ENCODE measurements around the gene MARS1. TPM values are rescaled to one million over a fixed set of nuclear protein-coding genes. Genes with fewer than 3 reads are reported as not detected.
A peak's percentile ranks its signal among the peaks of the same experiment; 100 is the strongest.
"Not testable (repeated sequence)": the region's sequence is repeated elsewhere in the genome, so short reads cannot be mapped to it uniquely, and the experiment has no call there.

The MARS1 gene
- total RNA-seq = 100 to 1,000 TPM; 575 to 653 TPM

- Mint-ChIP-seq H3K4me1 (ENCODE audit: low read depth) (peaks cover 33% of the 10 kb centered on the region), H3K27me3 (ENCODE audit: low read depth) (no peaks in the 10 kb centered on the region), H3K4me3 (peak within 1 kb of the TSS; percentile 92 to 99), H3K27ac (peak within 1 kb of the TSS; percentile 98), H3K9me3 (no peaks in the 10 kb centered on the region), H3K36me3 (ENCODE audit: insufficient read depth in 2 of 2) (peaks cover 26 to 44% of the 10 kb centered on the region in 2 donors)
- ATAC-seq (replicated peaks in 1 of 2) = peak; percentile 98
- peak; percentile 92 to 95 for DNase-seq
Measured at GRCh38 chr12:57487597-57488401, at the start of gene MARS1. TSS of gene MARS1 (plus strand) at chr12:57488068. CDS start at chr12:57488091, 23 bp downstream.

- Mint-ChIP-seq H3K4me3 (no peak overlapping the region), H3K36me3 (ENCODE audit: insufficient read depth in 2 of 2) (peaks cover 2 to 9% of the 10 kb centered on the region in 2 donors), H3K27ac (no peak overlapping the region), H3K27me3 (ENCODE audit: low read depth) (peaks cover 7% of the 10 kb centered on the region), H3K9me3 (peaks cover 2 to 5% of the 10 kb centered on the region in 2 donors), H3K4me1 (ENCODE audit: low read depth) (peaks cover 7% of the 10 kb centered on the region)
- ATAC-seq (replicated peaks in 1 of 2) (no peak), DNase-seq (no peak)
Measured at GRCh38 chr12:57438400-57438799, 49.5 kb upstream of the MARS1 start.

DNA sequence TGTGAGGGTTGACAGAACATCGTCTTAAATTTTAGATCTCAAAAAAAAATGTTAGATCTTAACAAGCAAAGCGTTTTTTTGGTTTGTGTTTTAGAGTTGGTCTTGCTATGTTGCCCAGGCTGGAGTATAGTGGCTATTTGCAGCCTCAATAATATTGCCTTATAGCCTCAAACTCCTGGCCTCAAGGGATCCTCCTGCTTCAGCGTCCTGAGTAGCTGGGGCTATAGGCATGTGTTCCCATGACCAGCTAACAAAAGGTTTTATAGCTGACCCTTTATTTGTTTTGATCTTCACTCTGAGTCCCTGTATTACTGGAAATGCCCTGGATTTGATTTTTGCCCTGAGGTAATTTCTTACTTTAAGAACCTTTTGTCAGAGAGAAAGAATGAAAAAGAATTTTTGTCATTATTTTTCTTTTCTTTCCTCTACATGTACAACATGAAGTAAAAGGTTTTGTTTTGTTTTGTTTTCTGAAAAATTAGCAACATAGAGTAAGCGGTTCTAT is 48.1 kb upstream of the MARS1 start:
- peaks cover 7% of the 10 kb centered on the region for H3K4me1 Mint-ChIP-seq (ENCODE audit: low read depth)
- H3K4me3 Mint-ChIP-seq = no peak overlapping the region
- peaks cover 2 to 9% of the 10 kb centered on the region in 2 donors for H3K36me3 Mint-ChIP-seq (ENCODE audit: insufficient read depth in 2 of 2)
- H3K9me3 Mint-ChIP-seq = peaks cover 2 to 5% of the 10 kb centered on the region in 2 donors
- ATAC-seq (replicated peaks in 1 of 2) = no peak
- DNase-seq = no peak
- peaks cover 7% of the 10 kb centered on the region for H3K27me3 Mint-ChIP-seq (ENCODE audit: low read depth)
- H3K27ac Mint-ChIP-seq = no peak overlapping the region

- H3K4me1 Mint-ChIP-seq (ENCODE audit: low read depth) = not testable (repeated sequence)
Measured at GRCh38 chr12:57441393-57441792, 46.5 kb upstream of the MARS1 start.

DNA sequence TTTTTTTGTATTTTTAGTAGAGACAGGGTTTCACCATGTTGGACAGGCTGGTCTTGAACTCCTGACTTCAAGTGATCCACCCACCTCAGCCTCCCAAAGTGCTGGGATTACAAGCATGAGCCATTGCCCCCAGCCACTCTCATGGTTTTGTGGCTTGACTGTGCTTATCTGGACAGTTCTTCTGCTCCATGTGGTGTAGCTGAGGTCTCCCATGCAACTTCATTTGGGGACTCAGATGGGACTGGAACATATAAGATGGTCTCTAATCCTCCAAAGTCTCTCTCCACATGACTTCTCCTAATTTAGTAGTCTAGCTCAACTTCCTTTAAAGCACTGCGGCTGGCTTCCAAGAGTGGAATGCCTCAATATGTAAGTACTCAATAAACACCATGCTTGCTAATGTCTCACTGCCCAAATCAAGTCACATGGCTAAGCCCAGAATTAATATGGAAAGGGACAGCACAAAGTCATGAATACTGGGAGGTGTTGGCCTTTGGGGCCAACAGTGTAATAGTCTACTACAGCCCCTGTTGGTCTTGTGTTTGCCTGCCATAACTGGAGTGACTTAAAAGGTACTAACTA is 45.9 kb upstream of the MARS1 start:
- peaks cover 2 to 9% of the 10 kb centered on the region in 2 donors for H3K36me3 Mint-ChIP-seq (ENCODE audit: insufficient read depth in 2 of 2)
- DNase-seq (no peak), ATAC-seq (replicated peaks in 1 of 2) (no peak)
- H3K9me3 Mint-ChIP-seq = peaks cover 2 to 5% of the 10 kb centered on the region in 2 donors
- peaks cover 7% of the 10 kb centered on the region for H3K27me3 Mint-ChIP-seq (ENCODE audit: low read depth)
- no peak overlapping the region for H3K27ac Mint-ChIP-seq
- no peaks in the 10 kb centered on the region for H3K4me1 Mint-ChIP-seq (ENCODE audit: low read depth)
- no peak overlapping the region for H3K4me3 Mint-ChIP-seq

More at GRCh38 chr12:57441393-57441792, 46.5 kb upstream of the MARS1 start:
- H3K9me3 Mint-ChIP-seq; H3K27ac Mint-ChIP-seq; DNase-seq; H3K36me3 Mint-ChIP-seq (ENCODE audit: insufficient read depth in 2 of 2); ATAC-seq (replicated peaks in 1 of 2); H3K4me3 Mint-ChIP-seq; H3K27me3 Mint-ChIP-seq (ENCODE audit: low read depth): not testable (repeated sequence)

DNA sequence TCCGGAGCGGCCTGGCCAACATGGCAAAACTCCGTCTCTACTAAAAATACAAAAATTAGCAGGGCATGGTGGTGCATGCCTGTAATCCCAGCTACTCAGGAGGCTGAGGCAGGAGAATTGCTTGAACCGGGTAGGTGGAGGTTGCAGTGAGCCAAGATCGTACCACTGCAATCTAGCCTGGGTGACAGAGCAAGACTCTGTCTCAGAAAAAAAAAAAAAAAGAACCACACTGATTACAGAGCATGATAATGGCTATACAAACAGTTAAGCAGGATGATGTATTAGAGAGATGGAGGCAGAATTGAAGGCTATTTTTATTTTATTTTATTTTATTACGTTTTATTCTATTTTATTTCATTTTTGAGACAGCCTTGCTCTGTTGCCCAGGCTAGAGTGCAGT is 43.5 kb upstream of the MARS1 start:
- H3K36me3 Mint-ChIP-seq (ENCODE audit: insufficient read depth in 2 of 2); H3K27ac Mint-ChIP-seq; H3K4me1 Mint-ChIP-seq (ENCODE audit: low read depth); ATAC-seq (replicated peaks in 1 of 2); H3K9me3 Mint-ChIP-seq; H3K4me3 Mint-ChIP-seq; H3K27me3 Mint-ChIP-seq (ENCODE audit: low read depth); DNase-seq: not testable (repeated sequence)

DNA sequence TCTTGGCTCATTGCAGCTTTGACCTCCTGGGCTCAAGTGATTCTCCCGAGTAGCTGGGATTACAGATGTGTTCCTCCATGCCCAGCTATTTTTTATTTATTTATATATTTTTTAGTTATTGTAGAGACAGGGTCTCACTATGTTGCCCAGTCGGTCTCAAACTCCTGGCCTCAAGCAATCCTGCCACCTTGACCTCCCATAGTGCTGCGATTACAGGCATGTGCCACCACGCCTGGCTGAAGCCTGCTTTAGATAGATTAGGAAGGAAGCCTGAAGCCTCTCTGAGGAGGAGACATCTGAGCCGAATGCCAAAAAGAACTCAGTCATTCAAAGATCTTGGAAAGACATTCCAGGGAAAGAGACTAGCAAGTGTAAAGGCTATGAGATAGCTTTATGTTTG is 43.1 kb upstream of the MARS1 start:
- H3K4me1 Mint-ChIP-seq (ENCODE audit: low read depth) = no peaks in the 10 kb centered on the region
- DNase-seq (no peak), ATAC-seq (replicated peaks in 1 of 2) (no peak)
- H3K9me3 Mint-ChIP-seq = peaks cover 2 to 5% of the 10 kb centered on the region in 2 donors
- peaks cover 7% of the 10 kb centered on the region for H3K27me3 Mint-ChIP-seq (ENCODE audit: low read depth)
- H3K4me3 Mint-ChIP-seq = no peak overlapping the region
- peaks cover 2 to 9% of the 10 kb centered on the region in 2 donors for H3K36me3 Mint-ChIP-seq (ENCODE audit: insufficient read depth in 2 of 2)
- H3K27ac Mint-ChIP-seq = no peak overlapping the region

- Mint-ChIP-seq H3K36me3 (ENCODE audit: insufficient read depth in 2 of 2) (peaks cover 4 to 6% of the 10 kb centered on the region in 2 donors), H3K27me3 (ENCODE audit: low read depth) (no peaks in the 10 kb centered on the region), H3K27ac (no peak overlapping the region), H3K9me3 (peaks cover 0 to 5% of the 10 kb centered on the region in 2 donors), H3K4me1 (ENCODE audit: low read depth) (peaks cover 11% of the 10 kb centered on the region), H3K4me3 (no peak overlapping the region)
- DNase-seq = no peak
- no peak for ATAC-seq (replicated peaks in 1 of 2)
Measured at GRCh38 chr12:57446292-57446960, 41.4 kb upstream of the MARS1 start.

DNA sequence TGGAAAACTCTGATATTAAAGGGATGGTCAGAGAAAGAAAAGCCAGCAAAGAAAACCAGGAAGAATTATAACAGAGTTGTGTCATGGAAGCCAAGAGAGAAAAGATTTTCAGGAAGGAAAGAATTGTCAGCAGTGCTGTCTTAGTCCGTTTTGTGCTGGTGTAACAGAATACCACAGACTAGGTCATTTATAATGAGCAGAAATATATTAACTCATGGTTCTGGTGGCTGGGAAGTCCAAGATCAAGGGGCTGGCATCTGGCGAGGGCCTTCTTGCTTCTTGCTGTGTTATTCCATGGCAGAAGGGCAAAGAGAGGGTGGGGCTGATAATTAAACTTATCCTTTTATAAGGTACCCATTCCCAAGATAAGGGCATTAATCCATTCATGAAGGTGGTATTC is 39.2 kb upstream of the MARS1 start:
- ATAC-seq (replicated peaks in 1 of 2) (no peak), DNase-seq (no peak)
- Mint-ChIP-seq H3K4me1 (ENCODE audit: low read depth) (peaks cover 30% of the 10 kb centered on the region), H3K27me3 (ENCODE audit: low read depth) (no peaks in the 10 kb centered on the region), H3K4me3 (no peak overlapping the region), H3K9me3 (no peaks in the 10 kb centered on the region), H3K36me3 (ENCODE audit: insufficient read depth in 2 of 2) (peaks cover 0 to 1% of the 10 kb centered on the region in 2 donors), H3K27ac (no peak overlapping the region)

DNA sequence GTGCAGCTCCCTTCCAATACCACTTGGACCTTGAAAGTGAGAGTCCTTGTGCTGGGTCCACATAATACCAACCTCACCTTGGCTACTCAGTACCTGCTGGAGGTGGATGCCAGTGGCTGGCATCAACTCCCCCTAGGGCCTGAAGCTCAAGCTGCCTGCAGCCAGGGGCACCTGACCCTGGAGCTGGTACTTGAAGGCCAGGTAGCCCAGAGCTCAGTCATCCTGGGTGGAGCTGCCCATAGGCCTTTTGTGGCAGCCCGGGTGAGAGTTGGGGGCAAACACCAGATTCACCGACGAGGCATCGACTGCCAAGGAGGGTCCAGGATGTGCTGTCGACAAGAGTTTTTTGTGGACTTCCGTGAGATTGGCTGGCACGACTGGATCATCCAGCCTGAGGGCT is 38.5 kb upstream of the MARS1 start:
- no peak overlapping the region for H3K4me3 Mint-ChIP-seq
- DNase-seq (no peak), ATAC-seq (replicated peaks in 1 of 2) (no peak)
- H3K27me3 Mint-ChIP-seq (ENCODE audit: low read depth) = no peaks in the 10 kb centered on the region
- H3K4me1 Mint-ChIP-seq (ENCODE audit: low read depth) = peaks cover 30% of the 10 kb centered on the region
- H3K36me3 Mint-ChIP-seq (ENCODE audit: insufficient read depth in 2 of 2) = peaks cover 0 to 1% of the 10 kb centered on the region in 2 donors
- H3K27ac Mint-ChIP-seq = no peak overlapping the region
- no peaks in the 10 kb centered on the region for H3K9me3 Mint-ChIP-seq

GRCh38 chr12:57450057-57450456 is 37.8 kb upstream of the MARS1 start:
- H3K9me3 Mint-ChIP-seq = no peaks in the 10 kb centered on the region
- no peak overlapping the region for H3K27ac Mint-ChIP-seq
- ATAC-seq (replicated peaks in 1 of 2) (no peak), DNase-seq (no peak)
- H3K27me3 Mint-ChIP-seq (ENCODE audit: low read depth) = no peaks in the 10 kb centered on the region
- H3K4me1 Mint-ChIP-seq (ENCODE audit: low read depth) = peaks cover 35% of the 10 kb centered on the region
- no peak overlapping the region for H3K4me3 Mint-ChIP-seq
- H3K36me3 Mint-ChIP-seq (ENCODE audit: insufficient read depth in 2 of 2) = peaks cover 0 to 1% of the 10 kb centered on the region in 2 donors

DNA sequence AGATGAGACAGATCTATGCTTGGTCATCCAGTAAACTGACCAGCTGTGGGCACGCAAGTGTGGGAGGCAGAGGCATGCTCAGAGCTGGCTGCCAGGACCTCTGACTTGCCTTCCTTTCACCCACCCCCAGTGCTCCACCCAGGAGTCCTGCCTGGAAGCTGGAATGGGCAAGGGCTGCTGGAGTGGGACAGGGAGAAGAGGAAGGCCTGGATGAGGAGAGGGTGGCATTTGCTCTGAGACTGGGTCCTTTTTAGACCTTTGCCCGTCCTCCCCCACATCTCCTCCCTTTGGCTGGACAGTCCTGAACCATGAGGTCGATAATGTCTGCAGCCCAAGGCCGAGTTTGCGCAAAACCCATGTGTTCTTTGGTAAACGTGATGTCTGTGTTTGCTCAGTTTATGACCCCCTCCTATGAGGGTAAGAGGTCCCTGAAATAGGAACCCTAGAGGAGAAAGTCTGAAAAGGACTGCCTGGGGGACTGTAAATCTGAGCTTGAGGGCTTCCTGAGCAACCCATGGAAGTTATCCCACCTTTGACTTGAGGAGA is 36.6 kb upstream of the MARS1 start:
- Mint-ChIP-seq H3K27ac (no peak overlapping the region), H3K27me3 (ENCODE audit: low read depth) (no peaks in the 10 kb centered on the region), H3K36me3 (ENCODE audit: insufficient read depth in 2 of 2) (peaks cover 0 to 1% of the 10 kb centered on the region in 2 donors), H3K4me3 (no peak overlapping the region), H3K4me1 (ENCODE audit: low read depth) (peaks cover 48% of the 10 kb centered on the region), H3K9me3 (no peaks in the 10 kb centered on the region)
- no peak for DNase-seq
- ATAC-seq (replicated peaks in 1 of 2) = no peak

Measured in activated T-cell treated with anti-CD3 and anti-CD28 coated beads, Interleukin-2, amount 50 U/mL, for 72 hours (primary cell).